Spleen (tissue), 7 donors: ENCODE data around the gene CCDC91.

Experiments used
- CTCF ChIP-seq, 11 experiments: fragments of 200-600 bp in 7 of 11; fragments of 450-650 bp in 4 of 11; sonication (generic) in 4 of 11; IDR thresholded peaks in 8 of 11; conservative IDR thresholded peaks in 3 of 11; 1 replicate in 7 of 11; 2 replicates in 4 of 11; pipeline versions ENCODE4 v1.4.0 to v1.8.0; 2016 to 2021; ENCODE audit warnings: antibody characterized with exemption in 11 of 11, inconsistent platforms in 4 of 11, mild to moderate bottlenecking in 1 of 11
- POLR2A ChIP-seq, 3 donors: fragments of 450-650 bp; IDR thresholded peaks; one replicate each; pipeline ENCODE4 v1.5.1; 2017; ENCODE audit warnings: antibody characterized with exemption in 3 of 3, mild to moderate bottlenecking in 1 of 3
- POLR2AphosphoS5 ChIP-seq, 3 donors: sonication (generic); formaldehyde crosslinking; IDR thresholded peaks; one replicate each; pipeline ENCODE4 v1.5.1; 2017; ENCODE audit warnings: antibody characterized with exemption in 3 of 3
- donor health status: DM: no; HTN: no; CAD: no; lungs with moderate emphysema.
- donor health status: DM: no; HTN: no; CAD: no.
- donor health status: DM: no; HTN: no; CAD: no.

DNA sequence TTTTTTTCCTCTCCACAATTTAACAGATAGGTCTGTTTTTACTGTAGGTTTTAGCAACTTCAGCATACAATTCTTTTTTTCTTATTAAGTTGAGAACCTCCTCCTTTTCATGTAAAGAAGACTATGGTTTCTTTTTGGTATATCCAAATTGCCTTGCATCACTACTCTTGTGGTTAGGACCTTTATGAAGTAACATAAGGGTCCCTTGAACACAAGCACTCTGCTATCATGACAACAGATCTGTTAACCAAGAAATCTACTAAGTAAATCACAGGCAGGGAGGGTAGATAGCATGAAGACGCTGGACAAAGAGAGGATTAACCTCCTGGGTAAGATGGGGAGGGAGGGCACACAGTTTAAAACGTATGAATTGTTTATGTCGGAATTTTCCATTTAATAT, 380.6 kb downstream of the CCDC91 start:
- TF ChIP-seq POLR2AphosphoS5 (IDR thresholded peaks at IDR 0.05) (no peak), CTCF (IDR thresholded peaks at IDR 0.05 in 8 of 11, conservative IDR thresholded peaks at IDR 0.05 in 3 of 11) (no peak), POLR2A (IDR thresholded peaks at IDR 0.05) (no peak)
